GM12801 (cell line): ENCODE results near the gene ZXDC.

ENCODE experiments used
- CTCF ChIP-seq: IDR thresholded peaks from one replicate; pipeline ENCODE4 v1.5.1; 2011; ENCODE audit warnings: control low read depth; ENCODE audit not compliant: insufficient read length; ENCODE audit errors: extremely low read depth

The ZXDC gene

GRCh38 chr3:126419151-126419703, 56.5 kb downstream of the ZXDC start:
- TF ChIP-seq CTCF: no peak

DNA sequence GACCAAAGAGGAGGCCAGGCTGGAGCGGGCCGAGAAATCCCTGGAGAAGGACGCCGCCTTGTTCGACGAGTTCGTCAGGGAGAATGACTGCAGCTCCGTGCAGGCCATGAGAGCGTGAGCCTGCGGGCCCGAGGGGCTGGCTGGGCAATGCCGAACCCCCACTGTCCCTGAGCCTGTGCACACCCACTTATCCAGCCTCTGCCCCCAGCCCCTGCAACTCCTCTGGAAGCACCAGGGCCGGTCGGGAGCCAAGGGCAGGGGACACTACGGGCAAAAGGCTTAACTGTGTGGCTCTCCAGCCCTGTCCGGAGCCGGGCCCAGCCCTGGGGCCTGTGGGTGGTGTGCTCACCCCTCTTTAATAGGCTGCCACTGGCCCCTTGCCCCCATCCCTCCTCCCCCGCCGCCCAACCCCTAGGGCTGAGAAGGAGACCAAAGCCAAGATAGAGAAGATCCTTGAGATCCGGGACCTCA, 57.0 kb downstream of the ZXDC start:
- no peak for TF ChIP-seq CTCF

- no peak for TF ChIP-seq CTCF
These were observed 57.6 kb downstream of the ZXDC start for GRCh38 chr3:126417981-126418530.

DNA sequence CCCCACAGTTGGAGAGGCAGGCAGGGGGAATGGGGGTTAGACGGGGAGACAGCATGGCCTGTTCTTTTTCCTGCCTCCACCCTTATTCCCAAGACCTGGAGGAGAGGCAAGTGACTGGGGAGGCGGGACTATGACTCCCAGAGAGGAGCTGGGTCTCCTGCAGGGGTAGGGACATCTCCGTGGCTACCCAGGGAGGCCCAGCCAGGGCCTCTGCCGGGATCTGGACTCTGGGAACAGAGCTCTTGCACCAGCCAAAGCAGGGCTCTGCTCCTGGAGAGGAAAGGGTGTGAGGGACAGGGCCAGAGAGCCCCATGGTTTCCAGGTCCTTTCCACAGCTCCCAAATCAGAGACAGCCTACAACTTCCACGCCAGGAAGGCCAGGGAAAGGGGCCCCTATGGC, 58.2 kb downstream of the ZXDC start:
- no peak for TF ChIP-seq CTCF

DNA sequence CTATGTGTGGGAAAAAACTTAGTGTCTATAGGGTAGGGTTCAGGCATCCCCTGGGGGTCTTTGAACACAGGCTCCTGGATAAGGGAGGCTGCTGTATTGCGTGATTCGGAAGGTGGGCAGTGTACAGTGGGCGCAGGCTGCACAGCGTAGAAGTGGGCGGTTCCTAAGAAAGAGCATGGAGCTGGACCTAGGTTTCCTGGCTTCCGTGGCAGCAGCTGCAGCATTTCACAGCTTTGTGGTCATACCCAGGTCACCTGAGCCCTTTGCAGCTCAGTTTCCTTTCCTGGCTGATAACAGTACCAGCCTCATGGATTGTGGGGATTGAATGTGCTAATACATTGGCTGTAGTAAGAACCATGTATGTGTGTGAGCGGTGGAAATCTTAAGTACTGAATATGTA, 58.7 kb downstream of the ZXDC start:
- TF ChIP-seq CTCF: no peak

GRCh38 chr3:126415661-126416591, 59.8 kb downstream of the ZXDC start:
- TF ChIP-seq CTCF: no peak

GRCh38 chr3:126414961-126415660, 60.6 kb downstream of the ZXDC start:
- no peak for TF ChIP-seq CTCF
